GM19043 (cell line): ENCODE results near the gene KCNK15.

Source experiments
- ATAC-seq: cut with Tn5 transposase; IDR thresholded peaks from one replicate; pipeline ENCODE4 v1.9.1; 2021; ENCODE audit warnings: low read depth; ENCODE audit not compliant: unreplicated experiment

Gene KCNK15

DNA sequence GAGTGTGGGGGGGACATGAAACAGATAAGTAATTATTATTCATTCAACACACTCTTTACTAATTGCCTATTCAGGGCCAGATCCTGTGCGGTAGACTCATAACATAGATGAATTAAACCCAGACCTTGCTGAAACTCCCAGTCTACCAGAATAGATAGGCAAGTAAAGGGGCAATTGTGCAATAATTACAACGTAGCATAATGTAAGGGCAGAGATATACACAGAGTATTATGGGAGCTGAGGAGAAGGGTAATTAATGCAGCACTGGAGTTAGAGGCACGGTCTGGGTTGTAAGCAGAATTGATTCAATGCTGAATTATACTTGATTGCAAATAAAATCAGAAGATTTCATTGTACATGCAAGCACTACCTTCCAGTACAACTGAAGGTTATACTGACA, 35.5 kb downstream of the KCNK15 start:
- no peak for ATAC-seq

- no peak for ATAC-seq
Observed at GRCh38 chr20:44781791-44782190, 36.1 kb downstream of the KCNK15 start.

- ATAC-seq: no peak
Observed at GRCh38 chr20:44784688-44785087, 39.0 kb downstream of the KCNK15 start.

DNA sequence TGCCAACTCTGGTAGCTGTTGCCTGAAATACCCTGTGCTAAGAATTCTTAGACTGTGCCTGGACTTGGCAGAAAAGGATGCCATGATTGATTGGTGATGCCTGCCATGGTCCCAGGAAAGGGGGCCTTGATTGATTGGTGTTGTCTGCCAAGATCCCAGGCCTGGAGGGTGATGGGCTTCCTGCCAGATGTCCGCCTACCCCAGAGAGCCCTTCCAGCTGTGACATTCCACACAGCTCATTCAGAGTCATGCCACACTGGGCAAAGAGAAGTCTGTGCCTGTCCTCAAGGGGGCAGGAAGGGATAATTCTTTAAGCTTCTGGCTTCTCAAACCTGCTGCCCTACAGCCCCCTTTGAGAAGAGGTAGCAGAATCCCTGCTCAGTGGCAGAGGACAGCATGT, 40.1 kb downstream of the KCNK15 start:
- no peak for ATAC-seq

GRCh38 chr20:44787299-44787698, 41.6 kb downstream of the KCNK15 start:
- ATAC-seq: no peak

DNA sequence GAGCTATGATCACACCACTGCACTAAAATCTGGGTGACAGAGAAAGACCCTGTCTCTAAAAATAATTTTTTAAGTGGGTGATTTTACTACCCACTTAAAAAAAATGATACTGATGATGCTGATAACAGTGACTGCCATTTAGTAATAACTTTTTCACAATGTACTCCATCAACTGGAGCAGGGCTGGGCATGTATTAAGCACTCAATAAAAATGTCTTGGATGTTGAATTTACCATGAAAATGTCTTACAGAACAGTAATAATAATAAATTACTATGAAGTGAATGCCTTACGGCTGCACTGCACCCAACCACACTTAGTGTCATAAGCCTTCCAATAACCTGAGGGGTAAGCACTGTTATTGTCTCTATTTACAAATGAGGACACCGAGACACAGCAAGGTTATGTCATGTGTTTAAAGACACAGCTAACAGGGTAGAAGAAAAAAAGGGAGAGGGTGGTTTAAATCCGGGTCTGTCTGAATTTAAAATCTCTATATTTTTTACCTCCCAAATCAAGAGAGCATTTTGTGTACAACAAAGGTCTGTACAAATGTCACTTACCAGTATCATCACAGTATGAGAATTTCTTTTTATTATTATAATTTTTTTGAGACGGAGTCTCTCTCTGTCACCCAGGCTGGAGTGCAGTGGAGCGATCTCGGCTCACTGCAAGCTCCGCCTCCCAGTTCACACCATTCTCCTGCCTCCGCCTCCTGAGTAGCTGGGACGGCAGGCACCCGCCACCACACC, 43.2 kb downstream of the KCNK15 start:
- no peak for ATAC-seq

- no peak for ATAC-seq
Observed at GRCh38 chr20:44790638-44791393, 45.2 kb downstream of the KCNK15 start.

GRCh38 chr20:44792796-44793195, 47.1 kb downstream of the KCNK15 start:
- no peak for ATAC-seq

DNA sequence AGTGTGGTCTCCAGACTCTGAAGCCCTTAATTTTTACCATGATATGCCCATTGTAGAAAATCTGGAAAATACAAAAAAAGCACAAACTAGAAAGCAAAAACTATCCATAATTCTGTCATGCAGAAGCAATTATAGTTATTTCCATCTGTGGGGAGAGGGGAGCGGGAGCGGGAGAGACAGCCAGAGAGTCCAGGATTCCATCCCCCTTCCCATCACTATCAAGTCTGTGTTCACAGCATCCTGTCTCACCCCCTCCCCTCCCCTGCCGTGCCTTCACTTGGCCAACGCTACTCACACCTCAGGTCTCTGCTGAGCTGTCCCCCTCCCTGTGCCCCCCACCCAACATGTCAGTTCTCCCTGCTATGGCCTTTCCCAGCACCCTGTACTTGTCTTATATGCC, 50.2 kb downstream of the KCNK15 start:
- ATAC-seq: no peak

DNA sequence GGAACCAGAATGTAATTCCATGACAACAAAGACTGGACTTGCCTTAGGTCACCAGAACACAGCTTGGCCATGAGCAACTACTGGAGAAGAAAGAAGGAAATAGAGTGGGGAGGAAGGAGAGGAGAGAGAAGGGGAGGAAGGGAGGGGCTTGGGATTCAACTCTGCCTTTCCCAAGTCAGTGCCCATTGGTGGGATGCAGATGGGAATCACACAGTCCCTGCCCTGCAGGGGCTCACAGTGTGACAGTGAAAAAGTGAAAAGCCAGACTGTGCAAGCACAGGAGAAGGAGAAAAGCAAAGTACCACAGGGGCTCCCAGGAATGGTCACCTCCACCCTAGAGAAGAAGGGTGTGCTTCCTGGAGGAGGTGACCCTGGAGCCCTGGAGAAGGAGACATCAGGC, 50.6 kb downstream of the KCNK15 start:
- ATAC-seq: no peak

DNA sequence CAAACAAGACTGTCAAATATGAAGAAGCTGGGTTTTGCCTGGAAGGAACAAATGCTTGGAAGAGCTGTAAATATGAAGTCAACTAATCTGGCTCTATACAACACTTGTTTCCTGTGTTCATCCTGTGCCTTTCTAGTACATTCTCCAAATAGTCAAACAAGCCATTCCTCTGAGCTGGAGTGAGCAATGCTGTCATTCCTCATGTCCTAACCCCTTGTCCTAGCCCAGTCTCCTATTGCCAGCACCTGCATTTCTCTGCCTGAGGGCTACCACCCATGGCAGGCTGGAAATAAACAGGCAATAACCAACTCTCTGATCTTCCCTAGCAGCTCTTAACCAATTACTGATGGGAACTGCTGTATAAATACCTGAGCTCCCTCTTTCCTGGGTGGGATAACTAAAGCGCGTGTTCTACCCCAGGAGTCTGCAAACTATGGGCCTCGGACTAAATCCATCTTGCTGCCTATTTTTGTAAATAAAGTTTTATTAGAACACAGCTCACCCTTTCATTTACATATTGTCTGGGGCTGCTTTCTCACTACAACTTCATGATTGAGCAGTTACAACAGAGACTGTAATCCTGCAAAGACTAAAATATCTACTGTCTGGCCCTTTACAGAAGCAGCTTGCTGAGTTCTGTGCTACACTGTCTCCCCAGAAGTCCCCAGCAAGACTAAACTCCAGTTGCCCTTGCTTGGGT, 51.2 kb downstream of the KCNK15 start:
- no peak for ATAC-seq

DNA sequence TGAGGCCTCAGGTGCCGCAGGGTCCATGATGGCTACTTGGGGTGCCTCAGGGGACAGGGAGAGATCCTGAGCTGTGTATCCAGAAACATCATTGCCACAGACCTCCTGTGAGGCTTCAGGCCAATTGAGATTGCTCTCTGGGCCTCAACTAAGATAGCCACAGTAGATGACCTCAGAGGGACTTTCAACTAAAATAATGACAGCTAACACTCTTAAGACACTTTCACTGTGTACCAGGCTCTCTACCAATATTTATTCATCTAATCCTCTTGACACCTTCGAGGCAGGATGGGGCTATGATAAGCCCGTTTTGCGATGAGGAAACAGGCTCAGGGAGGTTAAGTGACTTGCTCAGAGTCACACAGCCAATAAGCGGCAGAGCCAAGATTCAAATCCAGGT, 54.0 kb downstream of the KCNK15 start:
- no peak for ATAC-seq

DNA sequence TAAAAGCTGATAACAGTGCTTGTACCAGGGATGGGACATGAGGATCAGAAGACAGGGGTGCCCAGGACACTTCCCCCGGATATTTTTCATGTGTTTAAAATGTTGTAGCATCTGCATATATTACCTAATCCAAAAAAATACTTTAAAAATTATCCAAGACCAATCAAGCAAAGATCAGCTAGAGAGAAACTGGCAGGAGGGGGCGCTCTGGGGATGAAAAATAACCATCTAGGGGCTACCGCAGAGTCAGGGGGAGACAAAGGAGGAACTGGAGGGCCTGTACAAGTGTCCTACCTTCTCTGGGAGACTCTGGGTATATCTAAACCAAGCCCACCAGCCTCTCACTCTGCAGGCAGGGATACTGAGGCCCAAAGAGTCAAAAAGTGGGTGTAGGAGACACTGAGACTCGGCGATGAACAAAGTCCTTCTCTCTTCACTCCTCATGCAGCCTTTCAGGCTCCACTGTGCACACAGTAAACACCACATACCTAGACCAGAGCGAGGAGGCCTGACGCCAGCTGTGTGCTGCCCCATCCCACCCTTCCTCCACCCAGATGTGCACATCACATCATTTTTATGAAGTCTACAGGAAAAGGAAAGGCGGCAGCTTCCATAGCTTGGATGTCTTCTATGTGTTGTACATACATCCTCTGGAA, 54.9 kb downstream of the KCNK15 start:
- no peak for ATAC-seq
